GM21423 (cell line): ENCODE results near the gene ZNF516.

Experiments
- ATAC-seq: cut with Tn5 transposase; IDR thresholded peaks from one replicate; pipeline ENCODE4 v1.9.1; 2021; ENCODE audit warnings: mild to moderate bottlenecking, moderate library complexity; ENCODE audit not compliant: unreplicated experiment

The ZNF516 gene

GRCh38 chr18:76385681-76385975, 109.4 kb downstream of the ZNF516 start:
- ATAC-seq: no peak

- ATAC-seq: no peak
These were observed 110.0 kb downstream of the ZNF516 start for GRCh38 chr18:76384861-76385680.

DNA sequence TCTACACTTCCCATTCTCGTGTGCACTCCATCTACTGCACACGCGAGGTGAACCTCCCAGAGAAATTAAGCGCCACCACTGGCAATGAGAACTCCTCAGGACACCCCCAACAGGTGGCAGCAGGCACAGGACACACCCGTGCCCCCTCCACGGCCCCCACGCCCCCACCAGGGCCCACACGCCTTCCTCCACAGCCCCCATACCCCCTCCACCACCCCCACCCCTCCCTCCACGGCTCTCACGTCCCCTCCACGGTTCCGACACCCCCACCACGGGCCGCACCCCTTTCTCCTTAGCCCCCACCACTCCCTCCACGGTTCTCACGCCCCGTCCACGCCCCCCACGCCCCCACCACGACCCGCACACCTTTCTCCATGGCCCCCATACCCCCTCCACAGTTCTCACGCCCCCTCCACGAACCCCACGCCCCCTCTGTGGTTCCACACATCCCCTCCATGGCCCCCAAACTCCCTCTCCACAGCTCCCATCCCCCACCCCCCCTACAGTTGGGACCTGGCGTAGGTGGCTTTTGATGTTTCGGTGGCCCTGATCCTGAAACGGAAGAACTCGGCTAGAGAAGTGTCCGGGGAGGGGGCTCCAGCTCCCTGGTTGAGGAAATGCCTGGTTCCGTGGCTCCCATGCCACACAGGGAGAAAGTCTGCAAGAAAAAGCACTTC, 110.8 kb downstream of the ZNF516 start:
- ATAC-seq: no peak

DNA sequence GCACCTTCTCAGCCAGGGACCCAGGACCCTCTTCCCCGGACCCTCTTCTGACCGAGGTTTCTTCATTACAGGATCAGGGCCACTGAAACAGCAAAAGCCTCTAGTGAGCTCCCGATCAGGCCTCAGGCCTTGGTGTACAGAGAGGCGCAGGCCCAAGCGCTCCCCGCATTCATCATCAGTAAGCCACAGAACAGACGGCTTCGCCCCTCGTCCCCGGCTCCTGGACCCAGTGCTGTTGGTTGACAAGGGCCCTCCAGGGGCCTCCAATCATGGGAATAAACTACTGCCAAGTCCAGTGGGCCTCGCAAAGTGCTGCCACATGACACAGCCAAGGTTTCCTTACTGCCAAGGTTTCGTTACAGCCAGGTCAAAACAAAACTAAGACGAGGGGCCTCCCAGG, 111.4 kb downstream of the ZNF516 start:
- ATAC-seq: no peak

DNA sequence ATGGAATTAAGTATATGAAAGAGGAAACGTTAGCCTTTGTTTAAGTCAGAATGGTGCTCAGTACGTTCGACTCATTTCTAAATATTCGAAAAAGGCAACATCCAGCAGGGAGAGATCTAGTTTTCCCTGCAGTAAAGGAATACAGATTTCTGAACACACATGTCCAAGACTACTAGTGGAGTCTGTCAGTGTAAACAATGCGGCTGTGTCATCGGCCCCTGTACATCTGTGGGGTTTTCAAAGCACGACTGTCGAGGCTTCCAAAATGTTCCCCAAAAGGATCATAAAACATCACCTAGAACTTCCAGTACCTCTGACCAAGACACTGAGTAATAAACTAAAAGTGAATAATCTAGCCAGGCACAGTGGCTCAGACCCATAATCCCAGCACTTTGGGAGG, 112.8 kb downstream of the ZNF516 start:
- no peak for ATAC-seq

DNA sequence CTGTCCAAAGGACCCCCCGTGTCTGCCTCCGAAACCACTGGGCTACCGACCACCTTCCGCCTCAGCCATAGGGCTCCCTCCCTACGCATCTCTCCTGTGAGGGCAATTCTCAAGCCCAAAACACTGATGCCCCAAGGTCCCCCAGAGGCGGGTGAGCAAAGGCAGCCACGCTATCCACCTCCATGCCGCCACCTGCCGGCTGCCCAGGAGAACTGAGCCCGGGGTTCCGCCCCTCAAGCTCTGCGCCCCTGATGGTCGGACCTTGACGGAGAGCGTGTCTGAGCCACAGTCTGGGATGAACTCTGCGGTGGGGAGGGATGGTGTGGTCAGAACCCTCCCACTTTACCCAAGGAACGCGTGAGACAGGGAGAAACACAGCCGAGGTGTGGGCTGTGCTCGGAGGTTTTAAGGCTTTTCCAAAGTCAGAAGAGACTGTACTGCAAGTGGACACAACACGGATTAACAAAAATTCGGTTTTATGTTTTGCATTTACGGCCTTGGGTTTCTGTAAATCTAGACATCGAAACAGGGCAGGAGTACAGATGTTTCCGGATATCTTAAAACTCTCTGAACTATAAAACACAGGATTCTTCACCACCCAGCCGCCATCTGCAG, 114.1 kb downstream of the ZNF516 start:
- ATAC-seq: no peak

DNA sequence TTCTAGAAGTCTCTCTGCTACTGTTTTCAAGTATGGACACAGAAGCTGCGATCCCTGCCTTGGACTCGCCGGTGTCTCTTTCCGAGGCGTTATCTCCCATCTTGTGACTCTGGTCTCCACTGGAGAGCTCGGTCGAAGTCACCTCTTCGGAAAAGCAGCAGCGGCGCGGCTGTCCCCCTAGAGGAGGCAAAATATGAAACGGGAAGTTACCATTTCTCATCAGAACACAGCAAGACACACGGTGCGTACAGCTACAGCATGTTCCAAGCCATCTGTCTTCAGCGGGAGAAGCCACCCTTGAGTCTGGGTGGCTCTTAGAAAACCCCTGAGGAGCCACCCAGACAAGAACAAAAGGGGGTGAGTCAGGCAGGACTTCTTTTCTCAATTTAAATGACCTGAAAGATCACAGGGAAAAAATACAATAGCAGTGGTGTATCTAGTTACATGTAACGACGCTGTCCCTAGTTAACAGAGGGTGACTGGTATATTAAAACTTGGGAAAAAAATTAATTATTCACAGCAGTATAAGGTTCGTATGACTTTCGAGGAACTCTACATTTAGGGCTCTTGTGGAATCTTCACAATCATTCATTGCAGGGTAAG, 114.8 kb downstream of the ZNF516 start:
- ATAC-seq: no peak

DNA sequence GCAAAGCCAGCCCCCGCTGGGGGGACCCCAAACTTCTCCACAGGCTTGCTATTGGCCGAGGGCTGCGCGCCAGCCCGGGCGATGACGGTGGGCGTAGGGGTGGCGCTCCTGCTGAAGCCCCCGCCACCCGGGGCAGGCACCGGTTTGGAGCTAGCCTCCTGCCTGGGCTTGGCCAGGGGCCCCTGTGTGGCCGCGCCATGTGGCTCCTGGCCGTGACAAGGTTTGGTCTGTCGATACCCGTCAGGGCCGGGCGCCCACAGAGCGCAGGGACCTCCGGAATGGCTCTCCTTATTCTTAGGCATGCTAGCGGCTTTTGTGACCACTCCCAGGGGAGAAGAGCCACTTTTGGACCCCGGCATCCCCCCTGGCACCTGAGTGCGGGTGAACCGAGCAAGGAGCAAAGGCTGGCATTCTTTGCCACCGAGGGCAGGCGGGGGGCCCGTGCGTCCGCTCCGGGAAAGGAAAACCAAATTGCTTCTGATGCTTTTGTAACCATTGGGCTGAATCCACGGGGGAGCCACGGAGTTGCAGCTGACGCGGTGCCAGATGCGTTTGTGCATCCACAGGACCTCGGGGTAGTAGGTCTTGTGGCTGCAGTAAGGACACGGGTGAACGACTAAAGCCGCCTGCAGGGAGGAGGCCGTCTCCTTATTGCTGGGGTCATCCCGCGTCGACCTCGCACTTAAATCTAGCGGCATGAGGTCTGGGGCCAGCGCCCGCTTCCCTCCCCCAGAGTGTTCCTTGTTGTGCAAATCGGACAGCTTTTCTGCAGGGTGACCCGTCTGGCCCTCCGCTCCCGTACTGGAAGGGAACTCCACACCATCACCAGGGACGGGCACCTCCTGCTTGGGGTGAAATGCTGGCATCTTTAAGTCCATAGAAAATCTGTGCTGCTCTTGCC, 115.6 kb downstream of the ZNF516 start:
- ATAC-seq: no peak

DNA sequence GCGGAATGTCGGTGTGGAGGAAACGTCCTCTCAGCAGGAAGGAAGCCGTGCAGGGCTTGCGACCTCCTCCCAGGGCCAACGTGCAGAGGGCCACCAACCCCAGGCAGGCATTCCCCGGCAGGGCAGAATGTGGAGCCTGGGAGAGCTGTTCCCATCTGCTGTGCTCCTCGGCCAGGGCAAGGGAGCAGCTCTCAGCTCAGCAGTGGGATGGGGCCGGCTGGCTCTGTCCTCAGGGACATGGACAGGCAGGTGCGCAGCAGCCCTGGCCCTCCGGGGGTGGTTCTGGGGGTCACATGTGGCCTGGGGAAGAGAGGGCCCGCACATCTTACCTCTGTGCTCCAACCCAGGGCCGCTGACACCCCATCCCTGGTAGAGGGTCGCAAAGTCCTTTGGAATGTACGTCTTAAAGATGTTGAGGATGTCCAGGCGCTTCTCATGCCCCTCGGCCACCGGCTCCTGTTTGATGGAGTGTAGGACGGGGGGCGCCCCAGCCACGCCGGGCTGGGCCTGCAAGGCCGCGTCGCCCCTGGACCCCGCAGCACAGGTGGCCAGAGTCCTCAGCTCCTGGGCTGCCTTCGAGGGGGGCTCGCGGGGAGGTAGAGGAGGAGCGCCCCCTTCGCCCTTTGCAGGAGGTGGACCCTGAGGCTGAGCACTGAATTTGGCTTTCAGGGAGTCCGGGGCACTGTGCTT, 116.4 kb downstream of the ZNF516 start:
- ATAC-seq: no peak

GRCh38 chr18:76377359-76377756, 117.7 kb downstream of the ZNF516 start:
- no peak for ATAC-seq

DNA sequence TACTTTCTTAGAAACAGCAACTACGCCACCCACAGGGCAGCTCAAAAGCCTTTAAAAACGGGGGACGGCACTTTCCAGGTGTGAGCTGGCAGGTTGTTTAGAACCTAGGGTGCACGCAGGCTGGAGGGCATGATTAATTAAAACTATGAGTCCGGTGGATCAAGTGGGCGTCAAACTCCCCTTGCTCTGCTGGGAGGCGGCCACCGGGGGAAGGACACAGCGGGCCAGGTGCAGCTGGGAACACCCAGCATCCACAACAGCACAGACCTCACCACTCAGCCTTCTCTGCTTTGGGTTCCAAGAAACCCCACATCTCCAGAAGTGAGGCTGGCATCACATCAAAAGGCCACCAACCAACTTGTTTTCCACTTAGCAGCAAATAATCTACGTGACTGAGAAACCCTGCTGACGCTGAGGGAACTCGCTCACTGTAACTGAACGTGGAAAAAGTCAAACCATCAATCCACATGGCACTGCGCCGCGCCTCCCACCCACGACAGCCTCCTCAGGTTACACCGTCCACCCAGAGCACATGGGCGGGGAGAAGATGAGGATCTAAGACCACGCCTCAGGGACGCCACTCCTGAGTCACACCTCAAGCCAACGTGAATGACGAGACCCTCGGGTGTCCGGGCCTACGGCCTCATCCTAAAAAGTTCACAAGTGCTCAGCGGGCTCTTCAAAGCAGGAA, 118.2 kb downstream of the ZNF516 start:
- ATAC-seq: no peak

GRCh38 chr18:76376225-76376624, 118.8 kb downstream of the ZNF516 start:
- no peak for ATAC-seq

- peak; percentile 72 for ATAC-seq
These were observed 120.4 kb downstream of the ZNF516 start for GRCh38 chr18:76374330-76375281.

DNA sequence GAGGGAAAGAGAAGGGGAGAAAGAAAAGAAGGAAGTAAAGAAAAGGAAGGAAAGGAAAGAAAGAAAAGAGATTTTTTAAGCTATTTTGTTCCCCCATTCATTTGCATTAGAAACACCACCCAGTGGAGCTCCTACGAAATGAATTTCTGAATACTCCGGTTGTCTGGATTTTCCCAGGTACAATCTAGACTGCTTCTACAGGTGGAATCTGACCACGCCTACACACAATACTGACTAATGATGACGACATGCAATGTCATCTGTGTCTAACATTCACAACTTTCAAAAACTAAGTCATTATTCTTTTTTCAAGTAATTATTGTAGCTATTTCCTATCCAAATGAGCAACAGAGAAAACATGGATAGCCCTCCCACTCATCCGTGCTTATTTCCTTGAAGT, 121.7 kb downstream of the ZNF516 start:
- ATAC-seq: no peak

- no peak for ATAC-seq
These were observed 123.5 kb downstream of the ZNF516 start for GRCh38 chr18:76371301-76372203.

DNA sequence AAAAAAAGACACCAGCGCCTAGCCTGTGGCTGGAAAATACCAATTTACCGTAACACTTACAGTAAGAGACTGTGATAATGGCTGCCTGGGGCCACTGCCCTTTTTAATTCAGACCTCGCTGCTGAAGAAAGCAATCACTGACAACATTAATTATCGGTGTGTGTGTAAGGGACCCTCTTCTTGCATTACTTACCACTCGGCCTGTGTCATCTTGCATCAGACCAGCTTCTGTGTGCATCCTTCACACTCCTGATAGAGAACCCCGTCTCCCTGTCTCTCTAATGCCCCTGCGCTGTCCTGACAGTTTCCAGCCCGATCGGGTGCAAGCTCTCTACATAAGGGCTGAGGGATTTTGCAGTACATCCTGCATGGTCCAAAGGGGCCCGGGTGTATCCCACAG, 124.4 kb downstream of the ZNF516 start:
- no peak for ATAC-seq

GRCh38 chr18:76370201-76370600, 124.8 kb downstream of the ZNF516 start:
- no peak for ATAC-seq
